H9 (cell line): ENCODE data around the gene KCNH2. TPM values are rescaled to one million over a fixed set of nuclear protein-coding genes. Genes with fewer than 3 reads are reported as not detected.

Experiments
- DNase-seq: peaks from one replicate; pipeline ENCODE4 v3.0.0-alpha.2; 2017
- H2AFZ ChIP-seq: one replicate; pipeline ENCODE4 v1.6.1; 2013; ENCODE audit warnings: mild to moderate bottlenecking, low read length, control low read depth, moderate library complexity
- H2AK5ac ChIP-seq: 2 replicates; pipeline ENCODE4 v1.6.1; 2013; ENCODE audit warnings: low read length, control low read depth, mixed read lengths; ENCODE audit not compliant: insufficient read length
- H2BK120ac ChIP-seq: one replicate; pipeline ENCODE4 v1.6.1; 2013; ENCODE audit warnings: low read depth, mild to moderate bottlenecking, low read length, control low read depth, inconsistent platforms; ENCODE audit not compliant: poor library complexity, severe bottlenecking
- H2BK12ac ChIP-seq: 2 replicates; pipeline ENCODE4 v1.6.1; 2013; ENCODE audit warnings: low read length, control low read depth, mixed read lengths, low read depth; ENCODE audit not compliant: insufficient read length
- H2BK15ac ChIP-seq: 2 replicates; pipeline ENCODE4 v1.6.1; 2013; ENCODE audit warnings: low read depth, low read length, control low read depth
- H2BK20ac ChIP-seq: one replicate; pipeline ENCODE4 v1.6.1; 2013; ENCODE audit warnings: low read depth, mild to moderate bottlenecking, low read length, control low read depth, inconsistent platforms; ENCODE audit not compliant: poor library complexity, severe bottlenecking
- H2BK5ac ChIP-seq: 2 replicates; pipeline ENCODE4 v1.6.1; 2013; ENCODE audit warnings: low read length, control low read depth, mixed read lengths; ENCODE audit not compliant: insufficient read length
- H3K14ac ChIP-seq: 2 replicates; pipeline ENCODE4 v1.6.1; 2013; ENCODE audit warnings: low read length, control low read depth; ENCODE audit not compliant: insufficient read depth
- H3K18ac ChIP-seq: 2 replicates; pipeline ENCODE4 v1.6.1; 2013; ENCODE audit warnings: low read depth, mild to moderate bottlenecking, mixed read lengths, low read length, control low read depth; ENCODE audit not compliant: insufficient read length
- H3K23ac ChIP-seq: 2 replicates; pipeline ENCODE4 v1.6.1; 2013; ENCODE audit warnings: low read length, control low read depth, mixed read lengths, low read depth; ENCODE audit not compliant: insufficient read length
- H3K23me2 ChIP-seq: 2 replicates; pipeline ENCODE4 v1.6.1; 2013; ENCODE audit warnings: low read depth, mild to moderate bottlenecking, mixed read lengths, low read length, control low read depth; ENCODE audit not compliant: insufficient read length, poor library complexity, severe bottlenecking
- H3K27ac ChIP-seq: 2 replicates; pipeline ENCODE4 v1.5.1; 2013; ENCODE audit warnings: low read length, control low read depth, mixed read lengths, low read depth; ENCODE audit not compliant: insufficient read length
- H3K27me3 ChIP-seq: 2 replicates; pipeline ENCODE4 v1.6.1; 2013; ENCODE audit warnings: low read length, control low read depth, inconsistent platforms; ENCODE audit not compliant: insufficient read depth
- H3K4ac ChIP-seq: 2 replicates; pipeline ENCODE4 v1.6.1; 2013; ENCODE audit warnings: low read depth, mild to moderate bottlenecking, control low read depth, inconsistent platforms, low read length, moderate library complexity
- H3K4me1 ChIP-seq: 2 replicates; pipeline ENCODE4 v1.6.1; 2013; ENCODE audit warnings: low read length, control low read depth, inconsistent platforms; ENCODE audit not compliant: insufficient read depth
- H3K4me2 ChIP-seq: 2 replicates; pipeline ENCODE4 v1.6.1; 2013; ENCODE audit warnings: low read length, control low read depth, mixed read lengths; ENCODE audit not compliant: insufficient read length, insufficient read depth
- H3K56ac ChIP-seq: 2 replicates; pipeline ENCODE4 v1.6.1; 2013; ENCODE audit warnings: low read depth, mild to moderate bottlenecking, mixed read lengths, low read length, control low read depth; ENCODE audit not compliant: insufficient read length
- H3K79me1 ChIP-seq: 2 replicates; pipeline ENCODE4 v1.6.1; 2013; ENCODE audit warnings: low read depth, mild to moderate bottlenecking, moderate library complexity, low read length, control low read depth, inconsistent platforms; ENCODE audit not compliant: insufficient read depth, poor library complexity, severe bottlenecking
- H3K79me2 ChIP-seq: 2 replicates; pipeline ENCODE4 v1.6.1; 2013; ENCODE audit warnings: low read length, control low read depth, inconsistent platforms; ENCODE audit not compliant: insufficient read depth
- H3K9ac ChIP-seq: 2 replicates; pipeline ENCODE4 v1.6.1; 2013; ENCODE audit warnings: low read length, control low read depth, mixed read lengths; ENCODE audit not compliant: insufficient read length; ENCODE audit errors: extremely low read depth
- H3K9me3 ChIP-seq: one replicate; pipeline ENCODE4 v1.6.1; 2013; ENCODE audit warnings: low read depth, low read length, inconsistent platforms; ENCODE audit not compliant: control insufficient read depth
- H3T11ph ChIP-seq: one replicate; pipeline ENCODE4 v1.6.1; 2013; ENCODE audit warnings: mild to moderate bottlenecking, low read length, control low read depth, inconsistent platforms
- H4K20me1 ChIP-seq: one replicate; pipeline ENCODE4 v1.6.1; 2013; ENCODE audit not compliant: control insufficient read depth, insufficient read length, insufficient read depth
- H4K5ac ChIP-seq: 2 replicates; pipeline ENCODE4 v1.6.1; 2013; ENCODE audit warnings: low read depth, mild to moderate bottlenecking, mixed read lengths, low read length, control low read depth; ENCODE audit not compliant: insufficient read length
- H4K8ac ChIP-seq: replicated peaks from 2 replicates; pipeline ENCODE4 v1.6.1; 2013; ENCODE audit warnings: low read length, control low read depth, mixed read lengths, low read depth; ENCODE audit not compliant: insufficient read length
- H4K91ac ChIP-seq: 2 replicates; pipeline ENCODE4 v1.6.1; 2013; ENCODE audit warnings: low read depth, mild to moderate bottlenecking, moderate library complexity, mixed read lengths, low read length, control low read depth; ENCODE audit not compliant: insufficient read length
- H3K27ac Mint-ChIP-seq, 3 experiments: 2 replicates in 2 of 3; 3 replicates in 1 of 3; pipeline ENCODE4 v1.8.0; 2020 to 2021; ENCODE audit warnings: mixed read lengths in 3 of 3, mild to moderate bottlenecking in 1 of 3, moderate library complexity in 1 of 3
- H3K27me3 Mint-ChIP-seq: 2 replicates; pipeline ENCODE4 v1.8.0; 2021; ENCODE audit warnings: low read depth, mild to moderate bottlenecking, moderate library complexity, mixed read lengths
- H3K36me3 Mint-ChIP-seq, 3 experiments: 2 replicates in 2 of 3; 3 replicates in 1 of 3; pipeline ENCODE4 v1.8.0; 2020 to 2021; ENCODE audit warnings: low read depth in 3 of 3, mixed read lengths in 3 of 3; ENCODE audit not compliant: insufficient read depth in 1 of 3
- H3K4me1 Mint-ChIP-seq, 2 experiments: 2 replicates each; pipeline ENCODE4 v1.8.0; 2020; ENCODE audit warnings: mixed read lengths in 2 of 2
- H3K4me3 Mint-ChIP-seq, 2 experiments: 2 replicates in 1 of 2; 3 replicates in 1 of 2; pipeline ENCODE4 v1.8.0; 2020 to 2021; ENCODE audit warnings: mild to moderate bottlenecking in 2 of 2, mixed read lengths in 2 of 2, moderate library complexity in 1 of 2
- H3K9me3 Mint-ChIP-seq, 2 experiments: 2 replicates in 1 of 2; 3 replicates in 1 of 2; pipeline ENCODE4 v1.8.0; 2020; ENCODE audit warnings: mild to moderate bottlenecking in 2 of 2, mixed read lengths in 2 of 2, moderate library complexity in 1 of 2
- CTCF ChIP-seq: fragments of 200-600 bp; sonication (generic); conservative IDR thresholded peaks from 3 replicates; pipeline ENCODE4 v1.8.0; 2021; ENCODE audit warnings: antibody characterized with exemption, mild to moderate bottlenecking
- WGBS: extraction: QIAGEN DNeasy Blood & Tissue Kit; methylation state at CpG from one replicate; pipeline ENCODE4 v1.1.7; 2013; ENCODE audit warnings: missing lambda C conversion rate, low lambda C conversion rate, mixed read lengths; ENCODE audit not compliant: insufficient read length; ENCODE audit errors: extremely low coverage; 5-methylcytosine and 5-hydroxymethylcytosine counted together
- total RNA-seq: library from RNA; stranded (reverse); gene quantifications from 2 replicates; pipeline ENCODE4 v1.2.1, GENCODE V29; 2021

KCNH2 gene
- total RNA-seq, 1 experiment from 2014 or later, result 4.5 TPM

- Histone ChIP-seq H4K8ac (no peak overlapping the region), H3K27ac (no peak overlapping the region), H3K4ac (no peak overlapping the region), H2AFZ (no peak overlapping the region), H2BK120ac (no peak overlapping the region), H3K79me2 (no peaks in the 10 kb centered on the region), H2BK15ac (no peak overlapping the region), H2BK20ac (no peak overlapping the region), H3T11ph (no peak overlapping the region), H2BK5ac (no peak overlapping the region), H2AK5ac (no peak overlapping the region), H3K4me1 (no peaks in the 10 kb centered on the region), H3K18ac (no peak overlapping the region), H3K56ac (no peak overlapping the region), H4K5ac (no peak overlapping the region), H3K14ac (no peak overlapping the region), H3K27me3 (no peaks in the 10 kb centered on the region), H3K23me2 (no peaks in the 10 kb centered on the region), H2BK12ac (no peak overlapping the region), H3K9ac (no peak overlapping the region), H3K23ac (no peak overlapping the region), H4K91ac (no peak overlapping the region), H3K4me2 (no peak overlapping the region), H4K20me1 (no peaks in the 10 kb centered on the region), H3K9me3 (no peaks in the 10 kb centered on the region), H3K79me1 (no peaks in the 10 kb centered on the region)
- TF ChIP-seq CTCF, result no peak
- no peaks in the 10 kb centered on the region for H3K36me3 Mint-ChIP-seq
- H3K27me3 Mint-ChIP-seq, result peaks cover 53% of the 10 kb centered on the region
- peaks cover 2 to 3% of the 10 kb centered on the region in 2 experiments; a peak in 3 of 4 replicates for H3K4me1 Mint-ChIP-seq
- H3K9me3 Mint-ChIP-seq, result no peaks in the 10 kb centered on the region; a peak in 1 of 5 replicates
- DNase-seq, result no peak
- H3K27ac Mint-ChIP-seq, result no peak overlapping the region
- WGBS, result no CpG with 5 or more reads among the region's 10 CpGs
- no peak overlapping the region for H3K4me3 Mint-ChIP-seq
Observed at GRCh38 chr7:150916670-150917069, 61.5 kb downstream of the KCNH2 start.
